SK-N-SH (cell line): ENCODE data around the gene OSBPL2.

Experiments used
- CHD2 ChIP-seq: fragments of 150-350 bp; IDR thresholded peaks from 2 replicates; pipeline ENCODE4 v1.6.1; 2018; ENCODE audit warnings: low read length; ENCODE audit not compliant: partially characterized antibody
- CTCF ChIP-seq: fragments of 200-600 bp; sonication (generic); IDR thresholded peaks from 2 replicates; pipeline ENCODE4 v1.6.1; 2017; ENCODE audit warnings: antibody characterized with exemption, mild to moderate bottlenecking, moderate library complexity
- EZH2phosphoT487 ChIP-seq: fragments of 200-600 bp; sonication (generic); IDR thresholded peaks from 2 replicates; pipeline ENCODE4 v1.6.1; 2017; ENCODE audit warnings: low read depth, mixed run types, mild to moderate bottlenecking, antibody characterized with exemption, moderate library complexity, borderline replicate concordance
- GABPA ChIP-seq: IDR thresholded peaks from 2 replicates; pipeline ENCODE4 v1.4.0; 2012; ENCODE audit warnings: low read depth, mild to moderate bottlenecking
- JUND ChIP-seq: IDR thresholded peaks from 2 replicates; pipeline ENCODE4 v1.4.0; 2012
- MAX ChIP-seq: IDR thresholded peaks from 2 replicates; pipeline ENCODE4 v1.4.0; 2012; ENCODE audit warnings: low read depth
- MXI1 ChIP-seq: IDR thresholded peaks from 2 replicates; pipeline ENCODE4 v1.6.1; 2012; ENCODE audit warnings: mild to moderate bottlenecking, low read depth, low read length, improper control_type of control experiment
- RAD21 ChIP-seq: IDR thresholded peaks from 2 replicates; pipeline ENCODE4 v1.6.1; 2012; ENCODE audit warnings: mild to moderate bottlenecking, low read length
- REST ChIP-seq: IDR thresholded peaks from 2 replicates; pipeline ENCODE4 v1.6.1; 2012; ENCODE audit warnings: mild to moderate bottlenecking, low read depth, low read length, moderate library complexity
- SMC3 ChIP-seq: IDR thresholded peaks from 2 replicates; pipeline ENCODE4 v1.6.1; 2012; ENCODE audit warnings: low read depth, low read length, improper control_type of control experiment
- USF2 ChIP-seq: fragments of 150-350 bp; IDR thresholded peaks from 2 replicates; pipeline ENCODE4 v1.6.1; 2017; ENCODE audit warnings: antibody characterized with exemption, low read length, low read depth, borderline replicate concordance
- YY1 ChIP-seq: IDR thresholded peaks from 2 replicates; pipeline ENCODE4 v1.4.0; 2012; ENCODE audit warnings: low read depth, mild to moderate bottlenecking

GRCh38 chr20:62232770-62233645 is 5.3 kb upstream of the OSBPL2 start:
- TF ChIP-seq CTCF (no peak), RAD21 (no peak), EZH2phosphoT487 (no peak), MXI1 (no peak), YY1 (no peak), USF2 (no peak), GABPA (no peak), MAX (no peak), JUND (no peak), SMC3 (no peak), CHD2 (no peak), REST (no peak)
